ENCODE data around the gene PPP6R3.

GRCh38 chr11:68432874-68433273, 27.7 kb upstream of the PPP6R3 start:
- no peak for TF ChIP-seq CTCF (IDR thresholded peaks at IDR 0.05)
- no peak for TF ChIP-seq POLR2A (IDR thresholded peaks at IDR 0.05)
